Transverse colon (tissue), 4 donors: ENCODE data around the gene POLR3K.

ENCODE experiments used
- POLR2A ChIP-seq: fragments of 450-650 bp; IDR thresholded peaks from one replicate; pipeline ENCODE4 v1.6.1; 2016; ENCODE audit warnings: antibody characterized with exemption, mild to moderate bottlenecking, moderate library complexity
- POLR2AphosphoS5 ChIP-seq, 3 donors: sonication (generic); formaldehyde crosslinking; IDR thresholded peaks; one replicate each; pipeline ENCODE4 v1.6.1; 2016; ENCODE audit warnings: antibody characterized with exemption in 3 of 3
- TF ChIP-seq, protein P1 (sequence below), 5 experiments: fragments of 200-600 bp in 3 of 5; fragments of 450-650 bp in 2 of 5; sonication (generic) in 3 of 5; IDR thresholded peaks; 1 replicate in 2 of 5; 2 replicates in 3 of 5; pipeline ENCODE4 v1.5.1; 2016 to 2017; ENCODE audit warnings: antibody characterized with exemption in 5 of 5, inconsistent platforms in 3 of 5, mild to moderate bottlenecking in 2 of 5, moderate library complexity in 1 of 5

DNA sequence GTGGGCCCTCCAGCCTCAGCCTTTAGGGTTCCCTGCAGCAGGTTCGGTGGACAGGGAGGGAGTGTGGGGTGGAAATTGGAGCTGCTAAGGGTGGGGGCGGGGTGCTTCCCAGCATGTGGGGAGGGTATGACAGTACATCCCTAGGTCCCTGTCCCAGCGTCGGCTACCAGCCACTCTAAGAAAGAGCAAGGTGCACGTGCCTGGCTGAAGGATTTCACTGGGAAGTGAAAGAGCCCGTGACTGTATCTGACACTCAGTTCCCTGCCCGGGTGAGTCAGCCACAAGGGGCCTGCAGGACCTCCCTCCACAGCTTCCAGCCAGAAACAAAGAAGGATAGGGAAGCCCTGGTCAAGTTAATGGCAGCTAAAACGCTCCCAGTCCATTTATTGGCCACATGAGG lies 4.3 kb upstream of the POLR3K start:
- TF ChIP-seq POLR2AphosphoS5 (IDR thresholded peaks at IDR 0.05) (no peak), POLR2A (no peak)
- TF ChIP-seq, protein P1, sequence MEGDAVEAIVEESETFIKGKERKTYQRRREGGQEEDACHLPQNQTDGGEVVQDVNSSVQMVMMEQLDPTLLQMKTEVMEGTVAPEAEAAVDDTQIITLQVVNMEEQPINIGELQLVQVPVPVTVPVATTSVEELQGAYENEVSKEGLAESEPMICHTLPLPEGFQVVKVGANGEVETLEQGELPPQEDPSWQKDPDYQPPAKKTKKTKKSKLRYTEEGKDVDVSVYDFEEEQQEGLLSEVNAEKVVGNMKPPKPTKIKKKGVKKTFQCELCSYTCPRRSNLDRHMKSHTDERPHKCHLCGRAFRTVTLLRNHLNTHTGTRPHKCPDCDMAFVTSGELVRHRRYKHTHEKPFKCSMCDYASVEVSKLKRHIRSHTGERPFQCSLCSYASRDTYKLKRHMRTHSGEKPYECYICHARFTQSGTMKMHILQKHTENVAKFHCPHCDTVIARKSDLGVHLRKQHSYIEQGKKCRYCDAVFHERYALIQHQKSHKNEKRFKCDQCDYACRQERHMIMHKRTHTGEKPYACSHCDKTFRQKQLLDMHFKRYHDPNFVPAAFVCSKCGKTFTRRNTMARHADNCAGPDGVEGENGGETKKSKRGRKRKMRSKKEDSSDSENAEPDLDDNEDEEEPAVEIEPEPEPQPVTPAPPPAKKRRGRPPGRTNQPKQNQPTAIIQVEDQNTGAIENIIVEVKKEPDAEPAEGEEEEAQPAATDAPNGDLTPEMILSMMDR (IDR thresholded peaks at IDR 0.05), result no peak
